B cell (primary cell): ENCODE data around the gene BCAN. TPM values are rescaled to one million over a fixed set of nuclear protein-coding genes. Genes with fewer than 3 reads are reported as not detected.

Source experiments
- ATAC-seq: fragments of 200-7000 bp; cut with Tn5 transposase; one replicate; pipeline ENCODE4 v1.10.0; 2021; ENCODE audit warnings: low read depth, mild to moderate bottlenecking, moderate number of reproducible peaks, moderate library complexity
- CTCF ChIA-PET: fragments of 350-600 bp; sonication (Branson Sonifier 250); formaldehyde crosslinking; loops from one replicate; lab custom pipeline; 2021; ENCODE audit warnings: antibody characterized with exemption, inconsistent platforms; lab: Charles Lee
- POLR2A ChIA-PET: fragments of 350-600 bp; sonication (Branson Sonifier 250); formaldehyde crosslinking; loops from one replicate; lab custom pipeline; 2021; ENCODE audit warnings: antibody characterized with exemption; lab: Charles Lee
- DNase-seq: peaks from one replicate; pipeline ENCODE4 v3.0.0; 2013
- H2AFZ ChIP-seq: 2 replicates; pipeline ENCODE4 v1.6.1; 2012; ENCODE audit warnings: mild to moderate bottlenecking, low read depth, low read length; ENCODE audit not compliant: insufficient read depth, poor library complexity, severe bottlenecking
- H3K27ac ChIP-seq, 2 donors: 1 replicate in 1 of 2; 2 replicates in 1 of 2; pipeline ENCODE4 v1.5.1; 2012 to 2013; ENCODE audit warnings: low read length in 2 of 2, mild to moderate bottlenecking in 2 of 2, moderate library complexity in 1 of 2
- H3K27me3 ChIP-seq, 4 experiments: fragments of 200-600 bp in 1 of 4; sonication (generic) in 1 of 4; replicated peaks in 1 of 4; 1 replicate in 2 of 4; 2 replicates in 2 of 4; pipeline versions ENCODE4 v1.6.1 to v1.7.0; 2013 to 2016; ENCODE audit warnings: low read length in 3 of 4, mild to moderate bottlenecking in 2 of 4, mixed read lengths in 1 of 4, moderate library complexity in 1 of 4; ENCODE audit not compliant: insufficient read depth in 4 of 4, control insufficient read depth in 3 of 4; ENCODE audit errors: control extremely low read depth in 1 of 4
- H3K36me3 ChIP-seq, 2 experiments: replicated peaks in 1 of 2; 1 replicate in 1 of 2; 2 replicates in 1 of 2; pipeline versions ENCODE4 v1.6.1 to v1.7.1; 2013; ENCODE audit warnings: low read length in 1 of 2; ENCODE audit not compliant: insufficient read depth in 2 of 2, control insufficient read depth in 1 of 2; ENCODE audit errors: control extremely low read depth in 1 of 2, extremely low read depth in 1 of 2
- H3K4me1 ChIP-seq, 2 donors: fragments of 200-600 bp in 1 of 2; sonication (generic) in 1 of 2; 1 replicate in 1 of 2; 2 replicates in 1 of 2; pipeline versions ENCODE4 v1.5.1 to v1.6.1; 2013 to 2017; ENCODE audit warnings: low read length in 2 of 2; ENCODE audit not compliant: control insufficient read depth in 2 of 2, insufficient read depth in 2 of 2
- H3K4me2 ChIP-seq: replicated peaks from 2 replicates; pipeline ENCODE3; 2012; ENCODE audit warnings: mild to moderate bottlenecking, low read depth, low read length; ENCODE audit not compliant: poor library complexity, severe bottlenecking
- H3K4me3 ChIP-seq, 5 experiments: fragments of 200-600 bp in 1 of 5; sonication (generic) in 1 of 5; 1 replicate in 3 of 5; 2 replicates in 2 of 5; pipeline versions ENCODE4 v1.5.1 to v1.7.0; 2011 to 2016; ENCODE audit warnings: low read length in 4 of 5, mild to moderate bottlenecking in 4 of 5, low read depth in 2 of 5, control low read depth in 1 of 5, moderate library complexity in 1 of 5; ENCODE audit not compliant: insufficient read depth in 1 of 5; ENCODE audit errors: control extremely low read depth in 1 of 5, extremely low read depth in 1 of 5
- H3K79me2 ChIP-seq: fragments of 200-600 bp; sonication (generic); one replicate; pipeline ENCODE4 v1.6.0; 2016; ENCODE audit warnings: low read length; ENCODE audit not compliant: control insufficient read depth, insufficient read depth
- H3K9ac ChIP-seq: fragments of 200-600 bp; sonication (generic); 2 replicates; pipeline ENCODE4 v1.6.1; 2017; ENCODE audit warnings: mild to moderate bottlenecking, low read length, moderate library complexity
- H3K9me3 ChIP-seq, 3 donors: one replicate each; pipeline versions ENCODE4 v1.6.1 to v1.7.1; 2013; ENCODE audit warnings: low read length in 2 of 3; ENCODE audit not compliant: control insufficient read depth in 2 of 3, insufficient read depth in 1 of 3; ENCODE audit errors: control extremely low read depth in 1 of 3
- H4K20me1 ChIP-seq: 2 replicates; pipeline ENCODE4 v1.6.0; 2012; ENCODE audit warnings: mild to moderate bottlenecking, low read length; ENCODE audit not compliant: insufficient read depth, control insufficient read depth, poor library complexity, severe bottlenecking
- H3K27ac Mint-ChIP-seq: one replicate; pipeline ENCODE4 v1.8.0; 2021; ENCODE audit warnings: mixed read lengths
- H3K27me3 Mint-ChIP-seq: one replicate; pipeline ENCODE4 v1.8.0; 2021; ENCODE audit warnings: mixed read lengths
- H3K4me1 Mint-ChIP-seq: one replicate; pipeline ENCODE4 v1.8.0; 2021; ENCODE audit warnings: mixed read lengths
- H3K4me3 Mint-ChIP-seq: one replicate; pipeline ENCODE4 v1.8.0; 2021; ENCODE audit warnings: mixed read lengths
- H3K9me3 Mint-ChIP-seq: one replicate; pipeline ENCODE4 v1.8.0; 2022; ENCODE audit warnings: mixed read lengths; ENCODE audit not compliant: insufficient read depth
- CTCF ChIP-seq: fragments of 200-600 bp; IDR thresholded peaks from one replicate; pipeline ENCODE4 v1.8.0; 2022; ENCODE audit warnings: antibody characterized with exemption, mild to moderate bottlenecking
- EZH2 ChIP-seq: IDR thresholded peaks from 2 replicates; pipeline ENCODE4 v1.6.1; 2012; ENCODE audit warnings: borderline replicate concordance, low read depth, mild to moderate bottlenecking, moderate library complexity, low read length; ENCODE audit not compliant: insufficient read depth, poor library complexity, severe bottlenecking
- WGBS: methylation state at CpG from one replicate; pipeline ENCODE4 v1.1.5; 2013; ENCODE audit warnings: missing lambda C conversion rate; ENCODE audit not compliant: insufficient coverage; 5-methylcytosine and 5-hydroxymethylcytosine counted together
- intact Hi-C: fragments of 100-400 bp; cut with micrococcal nuclease; formaldehyde crosslinking; loops from one replicate; pipeline ENCODE4 v1.10.0; 2022
- polyA plus RNA-seq: library from polyadenylated mRNA; depleted of rRNA; stranded (reverse); fragments of >200 nt; gene quantifications from 2 replicates; pipeline ENCODE4 v1.2.3, GENCODE V29; 2012
- total RNA-seq, 2 donors: library from RNA; stranded (reverse); fragments of 120-200 nt in 1 of 2; gene quantifications; 1 replicate in 1 of 2; 2 replicates in 1 of 2; pipeline versions ENCODE4 v1.2.3 to v1.2.4, GENCODE V29; 2013 to 2022

The BCAN gene
- total and polyA plus RNA-seq, 2 donors (not counting 1 experiment from before 2014, with no cell fraction given): not detected

GRCh38 chr1:156645056-156645455 lies 3.1 kb downstream of the BCAN start:
- ATAC-seq: no peak
- TF ChIP-seq CTCF (no peak), EZH2 (no peak)
- Mint-ChIP-seq H3K4me3 (no peak overlapping the region), H3K4me1 (peaks cover 23% of the 10 kb centered on the region), H3K27me3 (peaks cover 77% of the 10 kb centered on the region), H3K9me3 (no peaks in the 10 kb centered on the region), H3K27ac (no peak overlapping the region)
- H3K4me2 ChIP-seq: no peak overlapping the region
- H4K20me1 ChIP-seq: no peaks in the 10 kb centered on the region
- H3K4me3 ChIP-seq: no peak overlapping the region
- intact Hi-C loops: no loop called here
- H3K9ac ChIP-seq: no peak overlapping the region
- no peak overlapping the region for H3K27ac ChIP-seq
- peaks cover 0 to 6% (median 0%) of the 10 kb centered on the region in 3 donors for H3K9me3 ChIP-seq
- no peaks in the 10 kb centered on the region for H3K79me2 ChIP-seq
- DNase-seq: no peak
- POLR2A ChIA-PET: interaction anchor here (0.6 kb wide), 1 partner anchor 191 kb away, joined by 4 read pairs; no protein-coding TSS in a partner anchor
- H3K27me3 ChIP-seq: peaks cover 0 to 86% (median 54%) of the 10 kb centered on the region in 4 experiments
- H3K4me1 ChIP-seq: peaks cover 24 to 28% of the 10 kb centered on the region in 2 donors
- no peak overlapping the region for H2AFZ ChIP-seq
- H3K36me3 ChIP-seq: no peaks in the 10 kb centered on the region
- WGBS: 90% methylated on average over 2 of the region's 3 CpGs
- CTCF ChIA-PET: interaction anchor here (1.1 to 1.9 kb wide), 3 partner anchors 13 to 44 kb away, joined by 3 to 5 read pairs (median 5); no protein-coding TSS in a partner anchor

- Mint-ChIP-seq H3K4me3 (no peak overlapping the region), H3K4me1 (peaks cover 22% of the 10 kb centered on the region), H3K27me3 (peaks cover 77% of the 10 kb centered on the region), H3K27ac (no peak overlapping the region), H3K9me3 (no peaks in the 10 kb centered on the region)
- peaks cover 24 to 28% of the 10 kb centered on the region in 2 donors for H3K4me1 ChIP-seq
- no peak overlapping the region for H3K9ac ChIP-seq
- H3K4me2 ChIP-seq: no peak overlapping the region
- H3K27ac ChIP-seq: no peak overlapping the region
- no peaks in the 10 kb centered on the region for H4K20me1 ChIP-seq
- ChIA-PET CTCF (interaction anchor here (0.7 to 1.1 kb wide), 2 partner anchors 19 to 200 kb away, joined by 3 read pairs; no protein-coding TSS in a partner anchor), POLR2A (no interaction called here)
- 100% methylated on average over 1 of the region's 1 CpG for WGBS
- H3K36me3 ChIP-seq: no peaks in the 10 kb centered on the region
- H3K27me3 ChIP-seq: peaks cover 0 to 82% (median 53%) of the 10 kb centered on the region in 4 experiments
- TF ChIP-seq CTCF: no peak
- no peak for TF ChIP-seq EZH2
- peaks cover 0 to 6% (median 0%) of the 10 kb centered on the region in 3 donors for H3K9me3 ChIP-seq
- H2AFZ ChIP-seq: no peak overlapping the region
- ATAC-seq: no peak
- no peak for DNase-seq
- H3K4me3 ChIP-seq: no peak overlapping the region
- no peaks in the 10 kb centered on the region for H3K79me2 ChIP-seq
- intact Hi-C loops: no loop called here
Measured at GRCh38 chr1:156645666-156646065, 3.7 kb downstream of the BCAN start.
